ENCODE results near the gene PCNX4. TPM values are rescaled to one million over a fixed set of nuclear protein-coding genes. Genes with fewer than 3 reads are reported as not detected.

PCNX4 gene
- total RNA-seq, 1 experiment from 2014 or later, result 48.4 TPM

DNA sequence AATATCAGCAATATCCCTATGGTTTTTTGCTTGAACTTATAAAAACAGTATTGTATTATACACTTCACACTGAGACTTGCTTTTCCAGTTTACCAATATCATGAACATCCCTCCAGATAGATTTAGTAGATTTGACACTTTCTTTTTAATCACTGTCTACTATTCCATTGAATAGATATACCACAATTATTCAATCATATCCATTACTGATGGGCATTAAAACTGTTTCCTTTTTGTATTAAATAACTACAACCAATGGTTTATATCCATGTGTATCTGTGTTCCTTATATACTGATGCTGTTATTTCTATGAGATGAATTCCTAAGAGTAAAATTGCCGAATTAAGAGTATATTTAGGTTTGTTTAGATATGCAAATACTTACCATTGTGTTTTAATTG is 86.4 kb downstream of the PCNX4 start:
- Histone ChIP-seq H3K27me3 (ENCODE audit: insufficient read depth, low read length) (no peaks in the 10 kb centered on the region), H3K4me3 (replicated peaks in 1 of 2; ENCODE audit: low read depth in 1 of 2, low read length in 2 of 2) (no peak overlapping the region), H3K9me2 (ENCODE audit: insufficient read depth) (no peaks in the 10 kb centered on the region), H3K9me3 (ENCODE audit: control insufficient read depth in 1 of 2, insufficient read depth in 1 of 2, low read depth in 1 of 2, low read length in 2 of 2) (0 out of 4 replicates have a peak, but pooled peaks cover 0 to 5% of the 10 kb centered on the region in 2 experiments), H3K4me2 (ENCODE audit: low read length) (no peak overlapping the region), H3K27ac (ENCODE audit: low read depth, low read length) (no peak overlapping the region), H2AFZ (ENCODE audit: low read depth, low read length, poor library complexity, severe bottlenecking) (no peak overlapping the region), H4K20me1 (ENCODE audit: insufficient read depth) (no peaks in the 10 kb centered on the region), H3K4me1 (ENCODE audit: control insufficient read depth in 1 of 2, insufficient read depth in 2 of 2, low read length in 2 of 2) (peaks cover 0 to 18% of the 10 kb centered on the region in 2 experiments; a peak in 2 of 4 replicates), H3K36me3 (ENCODE audit: control insufficient read depth in 1 of 2, insufficient read depth in 2 of 2, low read length in 2 of 2) (no peaks in the 10 kb centered on the region), H3K9ac (ENCODE audit: low read length) (no peak overlapping the region), H3K79me2 (ENCODE audit: insufficient read depth, low read length) (no peaks in the 10 kb centered on the region)
- TF ChIP-seq, protein P1, sequence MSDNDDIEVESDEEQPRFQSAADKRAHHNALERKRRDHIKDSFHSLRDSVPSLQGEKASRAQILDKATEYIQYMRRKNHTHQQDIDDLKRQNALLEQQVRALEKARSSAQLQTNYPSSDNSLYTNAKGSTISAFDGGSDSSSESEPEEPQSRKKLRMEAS (IDR thresholded peaks at IDR 0.05), result no peak
- TF ChIP-seq ELF1 (IDR thresholded peaks at IDR 0.05; ENCODE audit: borderline replicate concordance, low read depth), result no peak
- TF ChIP-seq POLR2A (IDR thresholded peaks at IDR 0.05; ENCODE audit: borderline replicate concordance, extremely low read depth, insufficient read depth, insufficient read length), result no peak
- no peak for TF ChIP-seq SIN3A (IDR thresholded peaks at IDR 0.05; ENCODE audit: low read depth)
- no peak for TF ChIP-seq CEBPB (IDR thresholded peaks at IDR 0.05; ENCODE audit: low read depth)
- no peak for TF ChIP-seq JUND (IDR thresholded peaks at IDR 0.05)
- no peak for TF ChIP-seq EZH2 (IDR thresholded peaks at IDR 0.05)
- no peak for TF ChIP-seq RAD21 (IDR thresholded peaks at IDR 0.05; ENCODE audit: low read depth)
- intact Hi-C loops (cut with micrococcal nuclease), result no loop called here
- no TSS peak for BruUV-seq (replicated peaks)
- DNase-seq (ENCODE audit: low read depth, low spot score) (no peak), ATAC-seq (no peak)
- CTCF ChIA-PET, result no interaction called here
- POLR2A ChIA-PET, result no interaction called here
- RAD21 ChIA-PET (ENCODE audit: low non-redundant PET in 1 of 2, low total read pairs in 2 of 2, uncharacterized antibody in 2 of 2, unreplicated experiment in 2 of 2), result no interaction called here

DNA sequence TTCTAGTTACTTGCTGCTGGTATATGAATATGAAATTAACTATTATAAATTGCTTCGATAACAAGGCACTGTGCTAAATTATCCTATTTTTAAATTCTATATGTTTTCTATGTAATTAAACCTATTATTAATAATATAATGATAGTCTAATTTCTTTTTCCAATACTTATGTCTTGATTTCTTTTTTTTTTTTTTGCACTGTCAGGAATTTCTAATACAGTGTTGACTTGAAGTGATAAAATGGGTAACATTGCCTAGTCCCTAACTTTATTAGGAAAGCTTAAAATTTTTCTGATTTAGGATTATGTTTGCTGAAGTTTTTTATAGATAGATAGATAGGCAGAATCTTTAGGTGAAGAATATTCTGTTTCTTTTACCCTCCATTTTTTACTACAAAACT is 87.1 kb downstream of the PCNX4 start:
- Histone ChIP-seq H3K27me3 (ENCODE audit: insufficient read depth, low read length) (no peaks in the 10 kb centered on the region), H3K9me2 (ENCODE audit: insufficient read depth) (no peaks in the 10 kb centered on the region), H2AFZ (ENCODE audit: low read depth, low read length, poor library complexity, severe bottlenecking) (peak overlapping the region; percentile 47), H3K4me1 (ENCODE audit: control insufficient read depth in 1 of 2, insufficient read depth in 2 of 2, low read length in 2 of 2) (peaks cover 0 to 21% of the 10 kb centered on the region in 2 experiments; a peak in 2 of 4 replicates), H3K4me3 (replicated peaks in 1 of 2; ENCODE audit: low read depth in 1 of 2, low read length in 2 of 2) (no peak overlapping the region), H3K4me2 (ENCODE audit: low read length) (peak overlapping the region; percentile 24; the same call in 1 of the 2 replicates), H3K79me2 (ENCODE audit: insufficient read depth, low read length) (no peaks in the 10 kb centered on the region), H3K27ac (ENCODE audit: low read depth, low read length) (no peak overlapping the region), H3K9me3 (ENCODE audit: control insufficient read depth in 1 of 2, insufficient read depth in 1 of 2, low read depth in 1 of 2, low read length in 2 of 2) (0 out of 4 replicates have a peak, but pooled peaks cover 0 to 5% of the 10 kb centered on the region in 2 experiments), H4K20me1 (ENCODE audit: insufficient read depth) (no peaks in the 10 kb centered on the region), H3K9ac (ENCODE audit: low read length) (no peak overlapping the region), H3K36me3 (ENCODE audit: control insufficient read depth in 1 of 2, insufficient read depth in 2 of 2, low read length in 2 of 2) (no peaks in the 10 kb centered on the region)
- no peak for ATAC-seq
- BruUV-seq (replicated peaks), result no TSS peak
- POLR2A ChIA-PET, result no interaction called here
- RAD21 ChIA-PET (ENCODE audit: low non-redundant PET in 1 of 2, low total read pairs in 2 of 2, uncharacterized antibody in 2 of 2, unreplicated experiment in 2 of 2), result interaction anchor here in 1 of 2 experiments (0.6 kb wide), 1 partner anchor 175 kb away, joined by 3 read pairs; no protein-coding TSS in a partner anchor
- intact Hi-C loops (cut with micrococcal nuclease), result no loop called here
- CTCF ChIA-PET, result interaction anchor here (1.0 kb wide), 1 partner anchor 281 kb away, joined by 3 read pairs; no protein-coding TSS in a partner anchor
- DNase-seq (ENCODE audit: low read depth, low spot score), result no peak
- TF ChIP-seq ZNF274 (IDR thresholded peaks at IDR 0.05; ENCODE audit: low read depth, low read length) (no peak), ZFX (IDR thresholded peaks at IDR 0.05) (no peak), ELF1 (IDR thresholded peaks at IDR 0.05; ENCODE audit: borderline replicate concordance, low read depth) (no peak), SP1 (IDR thresholded peaks at IDR 0.05; ENCODE audit: low read depth) (no peak), POLR2A (IDR thresholded peaks at IDR 0.05; ENCODE audit: borderline replicate concordance, extremely low read depth, insufficient read depth, insufficient read length) (no peak), CBX3 (IDR thresholded peaks at IDR 0.05; ENCODE audit: low read depth) (no peak), EZH2phosphoT487 (IDR thresholded peaks at IDR 0.05; ENCODE audit: borderline replicate concordance) (no peak), SRF (IDR thresholded peaks at IDR 0.05; ENCODE audit: low read depth) (no peak), RAD21 (IDR thresholded peaks at IDR 0.05; ENCODE audit: low read depth) (no peak), CEBPB (IDR thresholded peaks at IDR 0.05; ENCODE audit: low read depth) (no peak), POLR2AphosphoS5 (IDR thresholded peaks at IDR 0.05; ENCODE audit: low read depth, low read length) (no peak), JUND (IDR thresholded peaks at IDR 0.05) (no peak)
- TF ChIP-seq, protein P2, sequence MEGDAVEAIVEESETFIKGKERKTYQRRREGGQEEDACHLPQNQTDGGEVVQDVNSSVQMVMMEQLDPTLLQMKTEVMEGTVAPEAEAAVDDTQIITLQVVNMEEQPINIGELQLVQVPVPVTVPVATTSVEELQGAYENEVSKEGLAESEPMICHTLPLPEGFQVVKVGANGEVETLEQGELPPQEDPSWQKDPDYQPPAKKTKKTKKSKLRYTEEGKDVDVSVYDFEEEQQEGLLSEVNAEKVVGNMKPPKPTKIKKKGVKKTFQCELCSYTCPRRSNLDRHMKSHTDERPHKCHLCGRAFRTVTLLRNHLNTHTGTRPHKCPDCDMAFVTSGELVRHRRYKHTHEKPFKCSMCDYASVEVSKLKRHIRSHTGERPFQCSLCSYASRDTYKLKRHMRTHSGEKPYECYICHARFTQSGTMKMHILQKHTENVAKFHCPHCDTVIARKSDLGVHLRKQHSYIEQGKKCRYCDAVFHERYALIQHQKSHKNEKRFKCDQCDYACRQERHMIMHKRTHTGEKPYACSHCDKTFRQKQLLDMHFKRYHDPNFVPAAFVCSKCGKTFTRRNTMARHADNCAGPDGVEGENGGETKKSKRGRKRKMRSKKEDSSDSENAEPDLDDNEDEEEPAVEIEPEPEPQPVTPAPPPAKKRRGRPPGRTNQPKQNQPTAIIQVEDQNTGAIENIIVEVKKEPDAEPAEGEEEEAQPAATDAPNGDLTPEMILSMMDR (IDR thresholded peaks at IDR 0.05 in 2 of 3, conservative IDR thresholded peaks at IDR 0.05 in 1 of 3; ENCODE audit: borderline replicate concordance in 1 of 3, insufficient read depth in 1 of 3, low read depth in 2 of 3, low read length in 2 of 3), result no peak
- TF ChIP-seq, protein P3, sequence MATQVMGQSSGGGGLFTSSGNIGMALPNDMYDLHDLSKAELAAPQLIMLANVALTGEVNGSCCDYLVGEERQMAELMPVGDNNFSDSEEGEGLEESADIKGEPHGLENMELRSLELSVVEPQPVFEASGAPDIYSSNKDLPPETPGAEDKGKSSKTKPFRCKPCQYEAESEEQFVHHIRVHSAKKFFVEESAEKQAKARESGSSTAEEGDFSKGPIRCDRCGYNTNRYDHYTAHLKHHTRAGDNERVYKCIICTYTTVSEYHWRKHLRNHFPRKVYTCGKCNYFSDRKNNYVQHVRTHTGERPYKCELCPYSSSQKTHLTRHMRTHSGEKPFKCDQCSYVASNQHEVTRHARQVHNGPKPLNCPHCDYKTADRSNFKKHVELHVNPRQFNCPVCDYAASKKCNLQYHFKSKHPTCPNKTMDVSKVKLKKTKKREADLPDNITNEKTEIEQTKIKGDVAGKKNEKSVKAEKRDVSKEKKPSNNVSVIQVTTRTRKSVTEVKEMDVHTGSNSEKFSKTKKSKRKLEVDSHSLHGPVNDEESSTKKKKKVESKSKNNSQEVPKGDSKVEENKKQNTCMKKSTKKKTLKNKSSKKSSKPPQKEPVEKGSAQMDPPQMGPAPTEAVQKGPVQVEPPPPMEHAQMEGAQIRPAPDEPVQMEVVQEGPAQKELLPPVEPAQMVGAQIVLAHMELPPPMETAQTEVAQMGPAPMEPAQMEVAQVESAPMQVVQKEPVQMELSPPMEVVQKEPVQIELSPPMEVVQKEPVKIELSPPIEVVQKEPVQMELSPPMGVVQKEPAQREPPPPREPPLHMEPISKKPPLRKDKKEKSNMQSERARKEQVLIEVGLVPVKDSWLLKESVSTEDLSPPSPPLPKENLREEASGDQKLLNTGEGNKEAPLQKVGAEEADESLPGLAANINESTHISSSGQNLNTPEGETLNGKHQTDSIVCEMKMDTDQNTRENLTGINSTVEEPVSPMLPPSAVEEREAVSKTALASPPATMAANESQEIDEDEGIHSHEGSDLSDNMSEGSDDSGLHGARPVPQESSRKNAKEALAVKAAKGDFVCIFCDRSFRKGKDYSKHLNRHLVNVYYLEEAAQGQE (IDR thresholded peaks at IDR 0.05; ENCODE audit: low read depth), result no peak

Data from HCT116 (cell line).